Endothelial cell of umbilical vein (primary cell): ENCODE measurements around the gene TENM4. TPM values are rescaled to one million over a fixed set of nuclear protein-coding genes. Genes with fewer than 3 reads are reported as not detected.

Experiments used
- BruUV-seq: library from RNA; stranded (reverse); fragments of 400-500 nt; replicated peaks from 2 replicates; lab custom pipeline; 2021; lab: Mats Ljungman, UMichigan
- CTCF ChIA-PET: fragments of 300-600, 350-600 bp; sonication (Branson Sonifier 250); formaldehyde crosslinking; loops from one replicate; lab custom pipeline; 2021; ENCODE audit warnings: antibody characterized with exemption, inconsistent platforms; lab: Charles Lee
- POLR2A ChIA-PET: fragments of 300-600, 350-600 bp; sonication (Branson Sonifier 250); formaldehyde crosslinking; loops from one replicate; lab custom pipeline; 2021; ENCODE audit warnings: antibody characterized with exemption, inconsistent platforms; lab: Charles Lee
- DNase-seq: peaks from one replicate; pipeline ENCODE4 v3.0.0-alpha.2; 2011; ENCODE audit warnings: low read depth, low spot score
- FAIRE-seq: peaks from 2 replicates; lab custom pipeline; 2011; peaks lifted over from hg19 to GRCh38; lab: Jason Lieb, UNC
- H2AFZ ChIP-seq: 2 replicates; pipeline ENCODE4 v1.6.0; 2012; ENCODE audit warnings: low read depth, low read length, control low read depth, inconsistent platforms
- H3K27ac ChIP-seq: 2 replicates; pipeline ENCODE4 v1.5.1; 2011; ENCODE audit warnings: low read depth, mild to moderate bottlenecking, control low read depth, low read length, moderate library complexity; ENCODE audit not compliant: insufficient read depth
- H3K27me3 ChIP-seq, 2 experiments: 2 replicates each; pipeline versions ENCODE4 v1.6.0 to v1.6.1; 2011; ENCODE audit warnings: low read length in 2 of 2, mixed read lengths in 1 of 2; ENCODE audit not compliant: control insufficient read depth in 2 of 2, insufficient read depth in 2 of 2
- H3K36me3 ChIP-seq, 2 experiments: 2 replicates in 1 of 2; 3 replicates in 1 of 2; pipeline ENCODE4 v1.5.1; 2011; ENCODE audit warnings: low read length in 2 of 2, mild to moderate bottlenecking in 1 of 2, moderate library complexity in 1 of 2; ENCODE audit not compliant: control insufficient read depth in 2 of 2, insufficient read depth in 2 of 2; ENCODE audit errors: extremely low read depth in 1 of 2
- H3K4me1 ChIP-seq: 3 replicates; pipeline ENCODE4 v1.5.1; 2011; ENCODE audit warnings: mild to moderate bottlenecking, low read length; ENCODE audit not compliant: control insufficient read depth, insufficient read depth; ENCODE audit errors: extremely low read depth
- H3K4me2 ChIP-seq: 2 replicates; pipeline ENCODE4 v1.6.1; 2011; ENCODE audit warnings: low read length, control low read depth, mixed read lengths; ENCODE audit not compliant: insufficient read depth
- H3K4me3 ChIP-seq, 3 experiments: fragments of 200-600 bp in 1 of 3; sonication (generic), shearing (Covaris generic) in 1 of 3; replicated peaks in 1 of 3; 2 replicates each; pipeline ENCODE4 v1.5.1; 2011 to 2016; ENCODE audit warnings: control low read depth in 3 of 3, low read length in 3 of 3, mild to moderate bottlenecking in 2 of 3, inconsistent platforms in 1 of 3, low read depth in 1 of 3, moderate library complexity in 1 of 3; ENCODE audit not compliant: insufficient read depth in 1 of 3
- H3K79me2 ChIP-seq: 2 replicates; pipeline ENCODE4 v1.6.0; 2012; ENCODE audit warnings: low read length, inconsistent platforms; ENCODE audit not compliant: control insufficient read depth, insufficient read depth
- H3K9ac ChIP-seq: replicated peaks from 2 replicates; pipeline ENCODE3; 2011; ENCODE audit warnings: low read length, control low read depth; ENCODE audit not compliant: insufficient read depth; ENCODE audit errors: extremely low read depth
- H3K9me1 ChIP-seq: replicated peaks from 3 replicates; pipeline ENCODE4 v1.6.0; 2011; ENCODE audit warnings: mild to moderate bottlenecking, low read length; ENCODE audit not compliant: control insufficient read depth, insufficient read depth; ENCODE audit errors: extremely low read depth
- H3K9me3 ChIP-seq: replicated peaks from 2 replicates; pipeline ENCODE4 v1.5.1; 2012; ENCODE audit warnings: low read length, inconsistent platforms; ENCODE audit not compliant: control insufficient read depth, insufficient read depth
- H4K20me1 ChIP-seq: replicated peaks from 2 replicates; pipeline ENCODE3; 2011; ENCODE audit warnings: mild to moderate bottlenecking, low read length; ENCODE audit not compliant: control insufficient read depth, insufficient read depth; ENCODE audit errors: extremely low read depth
- CTCF ChIP-seq, 2 donors: IDR thresholded peaks; 1 replicate in 1 of 2; 2 replicates in 1 of 2; pipeline ENCODE4 v1.5.1; 2011; ENCODE audit warnings: low read length in 2 of 2, mild to moderate bottlenecking in 2 of 2, moderate library complexity in 2 of 2, control low read depth in 1 of 2, inconsistent platforms in 1 of 2, low read depth in 1 of 2; ENCODE audit not compliant: insufficient read depth in 1 of 2; ENCODE audit errors: extremely low read depth in 1 of 2
- EZH2 ChIP-seq: IDR thresholded peaks from 2 replicates; pipeline ENCODE4 v1.6.1; 2012; ENCODE audit warnings: borderline replicate concordance, low read depth, mild to moderate bottlenecking, moderate library complexity, low read length, inconsistent platforms; ENCODE audit not compliant: severe bottlenecking
- FOS ChIP-seq: IDR thresholded peaks from 2 replicates; pipeline ENCODE4 v1.6.1; 2011; ENCODE audit warnings: mild to moderate bottlenecking, low read length, moderate library complexity, borderline replicate concordance; ENCODE audit not compliant: insufficient read depth
- GATA2 ChIP-seq: IDR thresholded peaks from 2 replicates; pipeline ENCODE4 v1.7.0; 2011; ENCODE audit warnings: low read depth, mild to moderate bottlenecking, moderate library complexity, mixed read lengths, low read length; ENCODE audit not compliant: insufficient read length, insufficient read depth
- JUN ChIP-seq: IDR thresholded peaks from 2 replicates; pipeline ENCODE4 v1.6.1; 2011; ENCODE audit warnings: borderline replicate concordance, low read depth; ENCODE audit not compliant: insufficient read length, insufficient read depth
- MAX ChIP-seq: IDR thresholded peaks from 2 replicates; pipeline ENCODE4 v1.6.1; 2011; ENCODE audit not compliant: insufficient read depth, insufficient read length
- MYC ChIP-seq: IDR thresholded peaks from one replicate; pipeline ENCODE4 v1.6.1; 2011; ENCODE audit warnings: mild to moderate bottlenecking, low read depth, low read length
- POLR2A ChIP-seq: IDR thresholded peaks from 2 replicates; pipeline ENCODE4 v1.6.1; 2012; ENCODE audit warnings: low read depth, mild to moderate bottlenecking, control low read depth, low read length
- POLR2AphosphoS5 ChIP-seq: IDR thresholded peaks from 2 replicates; pipeline ENCODE4 v1.6.1; 2012; ENCODE audit warnings: low read depth, mild to moderate bottlenecking, control low read depth, low read length, moderate library complexity; ENCODE audit not compliant: insufficient read depth
- dilution Hi-C: fragments of 300-500 bp; cut with MboI; formaldehyde crosslinking; loops from one replicate; pipeline ENCODE4 v1.15.0; 2019; ENCODE audit warnings: low sequenced_read_pairs; ENCODE audit not compliant: extremely low pct_ligation_motif_present
- intact Hi-C: fragments of 100-400 bp; cut with micrococcal nuclease; formaldehyde crosslinking; loops from one replicate; pipeline ENCODE4 v1.10.0; 2022
- polyA plus RNA-seq, 4 experiments: library from polyadenylated mRNA; depleted of rRNA in 3 of 4; stranded (reverse) in 3 of 4; unstranded in 1 of 4; fragments of >200 nt; gene quantifications; 2 replicates each; pipeline versions ENCODE4 v1.2.1 to v1.2.3, GENCODE V29; 2011 to 2012; ENCODE audit warnings: missing spikeins in 1 of 4
- total RNA-seq: library from RNA; stranded (reverse); gene quantifications from 2 replicates; pipeline ENCODE4 v1.2.3, GENCODE V29; 2021

Gene TENM4
- total and polyA plus RNA-seq, 2 donors (not counting 3 experiments of a cell fraction or from before 2014, with no cell fraction given) = 0.06 to 0.27 TPM

- H3K9ac ChIP-seq = no peak overlapping the region
- no peak overlapping the region for H3K4me3 ChIP-seq
- H3K4me1 ChIP-seq = no peaks in the 10 kb centered on the region
- dilution Hi-C loops (no loop called here), intact Hi-C loops (no loop called here)
- H3K9me3 ChIP-seq = no peaks in the 10 kb centered on the region
- FAIRE-seq (no peak), DNase-seq (no peak)
- no peaks in the 10 kb centered on the region for H3K36me3 ChIP-seq
- POLR2A ChIA-PET = no interaction called here
- H2AFZ ChIP-seq = no peak overlapping the region
- no TSS peak for BruUV-seq
- H3K27ac ChIP-seq = no peak overlapping the region
- no peaks in the 10 kb centered on the region for H3K9me1 ChIP-seq
- TF ChIP-seq CTCF (IDR thresholded peaks at IDR 0.05; ENCODE audit: extremely low read depth in 1 of 2, insufficient read depth in 1 of 2, low read depth in 1 of 2, low read length in 2 of 2) (no peak), MYC (no peak), MAX (no peak), POLR2AphosphoS5 (no peak), JUN (no peak), EZH2 (no peak), FOS (no peak), POLR2A (no peak), GATA2 (no peak)
- CTCF ChIA-PET = no interaction called here
- no peaks in the 10 kb centered on the region for H3K27me3 ChIP-seq
- no peak overlapping the region for H3K4me2 ChIP-seq
- H3K79me2 ChIP-seq = no peaks in the 10 kb centered on the region
- H4K20me1 ChIP-seq = no peaks in the 10 kb centered on the region
These were observed 24.9 kb downstream of the TENM4 start for GRCh38 chr11:79415912-79416311.
